GM19397 (cell line): ENCODE measurements around the gene CIART.
"Not testable (repeated sequence)": the region's sequence is repeated elsewhere in the genome, so short reads cannot be mapped to it uniquely, and the experiment has no call there.

Experiments used
- ATAC-seq: cut with Tn5 transposase; IDR thresholded peaks from one replicate; pipeline ENCODE4 v1.9.1; 2021; ENCODE audit warnings: mild to moderate bottlenecking, moderate library complexity; ENCODE audit not compliant: unreplicated experiment

Gene CIART

GRCh38 chr1:150302338-150302737, 20.0 kb downstream of the CIART start:
- ATAC-seq, result no peak

GRCh38 chr1:150302902-150303301, 20.5 kb downstream of the CIART start:
- ATAC-seq, result no peak

GRCh38 chr1:150308585-150308984, 26.2 kb downstream of the CIART start:
- not testable (repeated sequence) for ATAC-seq

GRCh38 chr1:150309758-150310508, 27.6 kb downstream of the CIART start:
- ATAC-seq, result no peak

GRCh38 chr1:150311762-150312161, 29.4 kb downstream of the CIART start:
- no peak for ATAC-seq

GRCh38 chr1:150314691-150315090, 32.3 kb downstream of the CIART start:
- not testable (repeated sequence) for ATAC-seq

GRCh38 chr1:150320667-150320978, 38.3 kb downstream of the CIART start:
- no peak for ATAC-seq

GRCh38 chr1:150321826-150322166, 39.4 kb downstream of the CIART start:
- ATAC-seq, result no peak

GRCh38 chr1:150322310-150322709, 40.0 kb downstream of the CIART start:
- ATAC-seq, result no peak

GRCh38 chr1:150332651-150333290, 50.4 kb downstream of the CIART start:
- no peak for ATAC-seq
